ENCODE measurements around the gene UBE2Q1. TPM values are rescaled to one million over a fixed set of nuclear protein-coding genes. Genes with fewer than 3 reads are reported as not detected.

Gene UBE2Q1
- total and polyA plus RNA-seq, 10 of the 15 experiments (the other 5 are each of a cell fraction or from before 2014, with no cell fraction given): 3.9 to 82.6 (median 24.1) TPM

DNA sequence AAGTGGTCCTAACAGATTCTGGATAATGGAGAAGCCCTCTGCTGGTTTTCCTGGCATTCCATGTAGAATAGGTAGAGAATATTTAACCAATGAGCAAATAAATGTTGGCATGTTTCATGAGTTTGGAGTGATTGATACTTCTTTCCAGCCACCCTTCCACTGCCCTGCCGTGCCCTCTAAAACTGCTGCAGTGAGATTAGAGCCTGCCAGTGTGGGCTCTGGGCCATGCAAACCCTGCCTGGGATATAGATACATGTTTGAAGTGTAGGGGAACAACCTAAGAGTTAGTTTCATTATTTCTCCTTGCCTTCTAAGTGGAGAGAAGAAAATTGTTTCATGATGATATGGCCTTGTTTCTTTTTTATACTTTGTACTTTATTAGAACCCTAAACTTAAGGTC, 10.4 kb downstream of the UBE2Q1 start (continued):
- TF ChIP-seq, protein P1, sequence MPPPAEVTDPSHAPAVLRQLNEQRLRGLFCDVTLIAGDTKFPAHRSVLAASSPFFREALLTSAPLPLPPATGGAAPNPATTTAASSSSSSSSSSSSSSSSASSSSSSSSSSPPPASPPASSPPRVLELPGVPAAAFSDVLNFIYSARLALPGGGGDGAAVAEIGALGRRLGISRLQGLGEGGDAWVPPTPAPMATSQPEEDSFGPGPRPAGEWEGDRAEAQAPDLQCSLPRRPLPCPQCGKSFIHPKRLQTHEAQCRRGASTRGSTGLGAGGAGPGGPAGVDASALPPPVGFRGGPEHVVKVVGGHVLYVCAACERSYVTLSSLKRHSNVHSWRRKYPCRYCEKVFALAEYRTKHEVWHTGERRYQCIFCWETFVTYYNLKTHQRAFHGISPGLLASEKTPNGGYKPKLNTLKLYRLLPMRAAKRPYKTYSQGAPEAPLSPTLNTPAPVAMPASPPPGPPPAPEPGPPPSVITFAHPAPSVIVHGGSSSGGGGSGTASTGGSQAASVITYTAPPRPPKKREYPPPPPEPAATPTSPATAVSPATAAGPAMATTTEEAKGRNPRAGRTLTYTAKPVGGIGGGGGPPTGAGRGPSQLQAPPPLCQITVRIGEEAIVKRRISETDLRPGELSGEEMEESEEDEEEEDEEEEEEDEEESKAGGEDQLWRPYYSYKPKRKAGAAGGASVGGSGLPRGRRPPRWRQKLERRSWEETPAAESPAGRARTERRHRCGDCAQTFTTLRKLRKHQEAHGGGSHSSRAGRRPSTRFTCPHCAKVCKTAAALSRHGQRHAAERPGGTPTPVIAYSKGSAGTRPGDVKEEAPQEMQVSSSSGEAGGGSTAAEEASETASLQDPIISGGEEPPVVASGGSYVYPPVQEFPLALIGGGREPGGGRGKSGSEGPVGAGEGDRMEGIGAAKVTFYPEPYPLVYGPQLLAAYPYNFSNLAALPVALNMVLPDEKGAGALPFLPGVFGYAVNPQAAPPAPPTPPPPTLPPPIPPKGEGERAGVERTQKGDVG (CRISPR knock-in tag; IDR thresholded peaks at IDR 0.05): no peak
- TF ChIP-seq, protein P2, sequence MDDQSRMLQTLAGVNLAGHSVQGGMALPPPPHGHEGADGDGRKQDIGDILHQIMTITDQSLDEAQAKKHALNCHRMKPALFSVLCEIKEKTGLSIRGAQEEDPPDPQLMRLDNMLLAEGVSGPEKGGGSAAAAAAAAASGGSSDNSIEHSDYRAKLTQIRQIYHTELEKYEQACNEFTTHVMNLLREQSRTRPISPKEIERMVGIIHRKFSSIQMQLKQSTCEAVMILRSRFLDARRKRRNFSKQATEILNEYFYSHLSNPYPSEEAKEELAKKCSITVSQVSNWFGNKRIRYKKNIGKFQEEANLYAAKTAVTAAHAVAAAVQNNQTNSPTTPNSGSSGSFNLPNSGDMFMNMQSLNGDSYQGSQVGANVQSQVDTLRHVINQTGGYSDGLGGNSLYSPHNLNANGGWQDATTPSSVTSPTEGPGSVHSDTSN (IDR thresholded peaks at IDR 0.05; ENCODE audit: insufficient replicate concordance, low read depth, low read length): no peak
- TF ChIP-seq, protein P3, sequence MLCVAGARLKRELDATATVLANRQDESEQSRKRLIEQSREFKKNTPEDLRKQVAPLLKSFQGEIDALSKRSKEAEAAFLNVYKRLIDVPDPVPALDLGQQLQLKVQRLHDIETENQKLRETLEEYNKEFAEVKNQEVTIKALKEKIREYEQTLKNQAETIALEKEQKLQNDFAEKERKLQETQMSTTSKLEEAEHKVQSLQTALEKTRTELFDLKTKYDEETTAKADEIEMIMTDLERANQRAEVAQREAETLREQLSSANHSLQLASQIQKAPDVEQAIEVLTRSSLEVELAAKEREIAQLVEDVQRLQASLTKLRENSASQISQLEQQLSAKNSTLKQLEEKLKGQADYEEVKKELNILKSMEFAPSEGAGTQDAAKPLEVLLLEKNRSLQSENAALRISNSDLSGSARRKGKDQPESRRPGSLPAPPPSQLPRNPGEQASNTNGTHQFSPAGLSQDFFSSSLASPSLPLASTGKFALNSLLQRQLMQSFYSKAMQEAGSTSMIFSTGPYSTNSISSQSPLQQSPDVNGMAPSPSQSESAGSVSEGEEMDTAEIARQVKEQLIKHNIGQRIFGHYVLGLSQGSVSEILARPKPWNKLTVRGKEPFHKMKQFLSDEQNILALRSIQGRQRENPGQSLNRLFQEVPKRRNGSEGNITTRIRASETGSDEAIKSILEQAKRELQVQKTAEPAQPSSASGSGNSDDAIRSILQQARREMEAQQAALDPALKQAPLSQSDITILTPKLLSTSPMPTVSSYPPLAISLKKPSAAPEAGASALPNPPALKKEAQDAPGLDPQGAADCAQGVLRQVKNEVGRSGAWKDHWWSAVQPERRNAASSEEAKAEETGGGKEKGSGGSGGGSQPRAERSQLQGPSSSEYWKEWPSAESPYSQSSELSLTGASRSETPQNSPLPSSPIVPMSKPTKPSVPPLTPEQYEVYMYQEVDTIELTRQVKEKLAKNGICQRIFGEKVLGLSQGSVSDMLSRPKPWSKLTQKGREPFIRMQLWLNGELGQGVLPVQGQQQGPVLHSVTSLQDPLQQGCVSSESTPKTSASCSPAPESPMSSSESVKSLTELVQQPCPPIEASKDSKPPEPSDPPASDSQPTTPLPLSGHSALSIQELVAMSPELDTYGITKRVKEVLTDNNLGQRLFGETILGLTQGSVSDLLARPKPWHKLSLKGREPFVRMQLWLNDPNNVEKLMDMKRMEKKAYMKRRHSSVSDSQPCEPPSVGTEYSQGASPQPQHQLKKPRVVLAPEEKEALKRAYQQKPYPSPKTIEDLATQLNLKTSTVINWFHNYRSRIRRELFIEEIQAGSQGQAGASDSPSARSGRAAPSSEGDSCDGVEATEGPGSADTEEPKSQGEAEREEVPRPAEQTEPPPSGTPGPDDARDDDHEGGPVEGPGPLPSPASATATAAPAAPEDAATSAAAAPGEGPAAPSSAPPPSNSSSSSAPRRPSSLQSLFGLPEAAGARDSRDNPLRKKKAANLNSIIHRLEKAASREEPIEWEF (IDR thresholded peaks at IDR 0.05; ENCODE audit: insufficient replicate concordance, low read depth, low read length): no peak
- TF ChIP-seq RFX5 (IDR thresholded peaks at IDR 0.05; ENCODE audit: low read depth, low read length): no peak
- TF ChIP-seq HDAC2 (IDR thresholded peaks at IDR 0.05): no peak
- TF ChIP-seq BCL11A (IDR thresholded peaks at IDR 0.05; ENCODE audit: low read depth, low read length): no peak
- no peak for TF ChIP-seq EED (IDR thresholded peaks at IDR 0.05; ENCODE audit: low read depth)
- TF ChIP-seq, protein P4, sequence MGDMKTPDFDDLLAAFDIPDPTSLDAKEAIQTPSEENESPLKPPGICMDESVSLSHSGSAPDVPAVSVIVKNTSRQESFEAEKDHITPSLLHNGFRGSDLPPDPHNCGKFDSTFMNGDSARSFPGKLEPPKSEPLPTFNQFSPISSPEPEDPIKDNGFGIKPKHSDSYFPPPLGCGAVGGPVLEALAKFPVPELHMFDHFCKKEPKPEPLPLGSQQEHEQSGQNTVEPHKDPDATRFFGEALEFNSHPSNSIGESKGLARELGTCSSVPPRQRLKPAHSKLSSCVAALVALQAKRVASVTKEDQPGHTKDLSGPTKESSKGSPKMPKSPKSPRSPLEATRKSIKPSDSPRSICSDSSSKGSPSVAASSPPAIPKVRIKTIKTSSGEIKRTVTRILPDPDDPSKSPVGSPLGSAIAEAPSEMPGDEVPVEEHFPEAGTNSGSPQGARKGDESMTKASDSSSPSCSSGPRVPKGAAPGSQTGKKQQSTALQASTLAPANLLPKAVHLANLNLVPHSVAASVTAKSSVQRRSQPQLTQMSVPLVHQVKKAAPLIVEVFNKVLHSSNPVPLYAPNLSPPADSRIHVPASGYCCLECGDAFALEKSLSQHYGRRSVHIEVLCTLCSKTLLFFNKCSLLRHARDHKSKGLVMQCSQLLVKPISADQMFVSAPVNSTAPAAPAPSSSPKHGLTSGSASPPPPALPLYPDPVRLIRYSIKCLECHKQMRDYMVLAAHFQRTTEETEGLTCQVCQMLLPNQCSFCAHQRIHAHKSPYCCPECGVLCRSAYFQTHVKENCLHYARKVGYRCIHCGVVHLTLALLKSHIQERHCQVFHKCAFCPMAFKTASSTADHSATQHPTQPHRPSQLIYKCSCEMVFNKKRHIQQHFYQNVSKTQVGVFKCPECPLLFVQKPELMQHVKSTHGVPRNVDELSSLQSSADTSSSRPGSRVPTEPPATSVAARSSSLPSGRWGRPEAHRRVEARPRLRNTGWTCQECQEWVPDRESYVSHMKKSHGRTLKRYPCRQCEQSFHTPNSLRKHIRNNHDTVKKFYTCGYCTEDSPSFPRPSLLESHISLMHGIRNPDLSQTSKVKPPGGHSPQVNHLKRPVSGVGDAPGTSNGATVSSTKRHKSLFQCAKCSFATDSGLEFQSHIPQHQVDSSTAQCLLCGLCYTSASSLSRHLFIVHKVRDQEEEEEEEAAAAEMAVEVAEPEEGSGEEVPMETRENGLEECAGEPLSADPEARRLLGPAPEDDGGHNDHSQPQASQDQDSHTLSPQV (IDR thresholded peaks at IDR 0.05): no peak

Data from GM12878 (cell line).